A549 (cell line): Measurements from ENCODE around the gene IMPA2. TPM values are rescaled to one million over a fixed set of nuclear protein-coding genes. Genes with fewer than 3 reads are reported as not detected.

Source experiments
- ATAC-seq, 2 experiments: fragments of 200-7000 bp in 1 of 2; fragments of >200 bp in 1 of 2; cut with Nextera tagmentation in 1 of 2; cut with Tn5 transposase in 1 of 2; 3 replicates each; pipeline versions ENCODE4 v1.8.0 to v1.9.1; 2018 to 2020; ENCODE audit warnings: mild to moderate bottlenecking in 1 of 2, moderate library complexity in 1 of 2
- CTCF ChIA-PET: fragments of 300-600 bp; sonication (Branson Sonifier 250); formaldehyde crosslinking; extraction: SDS; loops from one replicate; lab custom pipeline; 2021; ENCODE audit warnings: antibody characterized with exemption, inconsistent platforms; lab: Yijun Ruan, JAX
- POLR2A ChIA-PET: fragments of 350-600 bp; formaldehyde crosslinking; extraction: SDS; loops from one replicate; lab custom pipeline; 2021; ENCODE audit warnings: antibody characterized with exemption, inconsistent platforms; lab: Yijun Ruan, JAX
- DNase-seq, 2 experiments: peaks; one replicate each; pipeline versions ENCODE4 v3.0.0 to v3.0.0-alpha.2; 2011 to 2016; ENCODE audit warnings: low read depth in 1 of 2, low spot score in 1 of 2
- FAIRE-seq: peaks from 2 replicates; lab custom pipeline; 2011; peaks lifted over from hg19 to GRCh38; lab: Jason Lieb, UNC
- H3K27ac ChIP-seq, 2 experiments: fragments of >200 bp; sonication (Bioruptor Twin); formaldehyde crosslinking; 3 replicates each; pipeline ENCODE4 v1.5.1; 2016 to 2017
- H3K4me1 ChIP-seq: fragments of >200 bp; sonication (Bioruptor Twin); formaldehyde crosslinking; 3 replicates; pipeline ENCODE4 v1.6.1; 2016
- H3K4me2 ChIP-seq: fragments of >200 bp; sonication (Bioruptor Twin); formaldehyde crosslinking; 3 replicates; pipeline ENCODE4 v1.6.1; 2016
- H3K4me3 ChIP-seq: fragments of >200 bp; sonication (Bioruptor Twin); formaldehyde crosslinking; 3 replicates; pipeline ENCODE4 v1.5.1; 2016
- H3K9me3 ChIP-seq: fragments of >200 bp; sonication (Bioruptor Twin); formaldehyde crosslinking; 3 replicates; pipeline ENCODE4 v1.6.1; 2016
- ATOH8 ChIP-seq: fragments of 250-450 bp; sonication (Bioruptor Pico); IDR thresholded peaks from 2 replicates; pipeline ENCODE4 v1.5.0; 2020; ENCODE audit warnings: low read depth, mild to moderate bottlenecking, moderate library complexity
- BCL3 ChIP-seq: fragments of >200 bp; sonication (Bioruptor Twin); formaldehyde crosslinking; IDR thresholded peaks from 3 replicates; pipeline ENCODE4 v1.6.1; 2016
- CBX2 ChIP-seq: fragments of 200-600 bp; sonication (generic); IDR thresholded peaks from 2 replicates; pipeline ENCODE4 v1.6.1; 2016; ENCODE audit warnings: low read depth, mild to moderate bottlenecking, borderline replicate concordance
- CEBPB ChIP-seq, 2 experiments: fragments of >200 bp in 1 of 2; sonication (Bioruptor Twin) in 1 of 2; formaldehyde crosslinking in 1 of 2; IDR thresholded peaks; 2 replicates each; pipeline ENCODE4 v1.6.1; 2012 to 2016
- EHMT2 ChIP-seq: fragments of 200-600 bp; sonication (generic); IDR thresholded peaks from 2 replicates; pipeline ENCODE4 v1.6.1; 2016; ENCODE audit warnings: antibody characterized with exemption, low read depth, mild to moderate bottlenecking, moderate library complexity
- EP300 ChIP-seq, 2 experiments: fragments of >200 bp; sonication (Bioruptor Twin); formaldehyde crosslinking; IDR thresholded peaks; 2 replicates in 1 of 2; 3 replicates in 1 of 2; pipeline ENCODE4 v1.6.1; 2016 to 2017
- FOSB ChIP-seq: fragments of 250-450 bp; sonication (Bioruptor Pico); IDR thresholded peaks from 2 replicates; pipeline ENCODE4 v1.5.0; 2020; ENCODE audit warnings: mild to moderate bottlenecking, moderate library complexity
- FOXS1 ChIP-seq: fragments of 250-450 bp; sonication (Bioruptor Pico); IDR thresholded peaks from 2 replicates; pipeline ENCODE4 v1.5.0; 2020; ENCODE audit warnings: mild to moderate bottlenecking, moderate library complexity
- GATA3 ChIP-seq: IDR thresholded peaks from 2 replicates; pipeline ENCODE4 v1.6.1; 2012; ENCODE audit warnings: borderline replicate concordance
- HDAC2 ChIP-seq: fragments of 200-600 bp; sonication (generic); IDR thresholded peaks from 2 replicates; pipeline ENCODE4 v1.6.1; 2016
- HES2 ChIP-seq: fragments of >200 bp; sonication (Bioruptor Twin); formaldehyde crosslinking; IDR thresholded peaks from 2 replicates; pipeline ENCODE4 v1.6.1; 2016
- HOXA7 ChIP-seq: fragments of 250-450 bp; sonication (Bioruptor Pico); IDR thresholded peaks from 2 replicates; pipeline ENCODE4 v1.5.0; 2020; ENCODE audit warnings: mild to moderate bottlenecking, moderate library complexity
- HOXB13 ChIP-seq: fragments of 250-450 bp; sonication (Bioruptor Pico); IDR thresholded peaks from 2 replicates; pipeline ENCODE4 v1.5.0; 2020; ENCODE audit warnings: low read depth, mild to moderate bottlenecking, moderate library complexity
- JUN ChIP-seq, 2 experiments: fragments of >200 bp; sonication (Bioruptor Twin); formaldehyde crosslinking; IDR thresholded peaks; 2 replicates in 1 of 2; 3 replicates in 1 of 2; pipeline ENCODE4 v1.6.1; 2016 to 2017
- JUNB ChIP-seq: fragments of >200 bp; sonication (Bioruptor Twin); formaldehyde crosslinking; IDR thresholded peaks from 2 replicates; pipeline ENCODE4 v1.6.1; 2016
- KDM5A ChIP-seq: fragments of 200-600 bp; sonication (generic); IDR thresholded peaks from 2 replicates; pipeline ENCODE4 v1.6.1; 2016; ENCODE audit warnings: antibody characterized with exemption, mild to moderate bottlenecking
- MAFK ChIP-seq: fragments of 450-650 bp; IDR thresholded peaks from 2 replicates; pipeline ENCODE4 v1.6.1; 2014; ENCODE audit not compliant: partially characterized antibody
- MAX ChIP-seq: IDR thresholded peaks from 2 replicates; pipeline ENCODE4 v1.6.1; 2012
- MYC ChIP-seq: IDR thresholded peaks from 2 replicates; pipeline ENCODE4 v1.6.1; 2012; ENCODE audit warnings: mild to moderate bottlenecking, inconsistent platforms, low read length, improper control_type of control experiment, borderline replicate concordance
- NFE2L2 ChIP-seq: fragments of 150-350 bp; conservative IDR thresholded peaks from 2 replicates; pipeline ENCODE4 v1.6.1; 2014; ENCODE audit warnings: low read length
- PHF8 ChIP-seq: fragments of 200-600 bp; sonication (generic); IDR thresholded peaks from 2 replicates; pipeline ENCODE4 v1.6.1; 2016; ENCODE audit warnings: low read depth, mild to moderate bottlenecking, antibody characterized with exemption, moderate library complexity, borderline replicate concordance
- RCOR1 ChIP-seq: fragments of 150-350 bp; IDR thresholded peaks from 2 replicates; pipeline ENCODE4 v1.6.1; 2014; ENCODE audit warnings: antibody characterized with exemption, low read length, low read depth
- RNF2 ChIP-seq: fragments of 200-600 bp; sonication (generic); IDR thresholded peaks from 2 replicates; pipeline ENCODE4 v1.6.1; 2016; ENCODE audit warnings: low read depth, mild to moderate bottlenecking, antibody characterized with exemption, moderate library complexity, borderline replicate concordance
- SMC3 ChIP-seq: fragments of >200 bp; sonication (Bioruptor Twin); formaldehyde crosslinking; IDR thresholded peaks from 3 replicates; pipeline ENCODE4 v1.6.1; 2018; ENCODE audit warnings: inconsistent platforms
- USF2 ChIP-seq: fragments of 450-650 bp; IDR thresholded peaks from 2 replicates; pipeline ENCODE4 v1.6.1; 2014; ENCODE audit warnings: antibody characterized with exemption
- ZC3H11A ChIP-seq: fragments of 450-650 bp; IDR thresholded peaks from 2 replicates; pipeline ENCODE4 v1.6.1; 2014; ENCODE audit warnings: antibody characterized with exemption, mild to moderate bottlenecking
- ZNF302 ChIP-seq: fragments of 250-450 bp; sonication (Bioruptor Pico); IDR thresholded peaks from 2 replicates; pipeline ENCODE4 v1.9.0; 2021; ENCODE audit warnings: inconsistent platforms, mild to moderate bottlenecking, moderate library complexity
- WGBS: methylation state at CpG from one replicate; pipeline ENCODE4 v1.1.6; 2017; ENCODE audit errors: missing lambda C conversion rate; 5-methylcytosine and 5-hydroxymethylcytosine counted together
- polyA plus RNA-seq, 4 experiments: library from polyadenylated mRNA; depleted of rRNA in 3 of 4; stranded (reverse); fragments of >200 nt; fragmentation: RNase III in 1 of 4; extraction: RNeasy Plus Mini Kit Qiagen cat#74134 plus additional on column Dnase treatment in 1 of 4; gene quantifications; 2 replicates in 3 of 4; 3 replicates in 1 of 4; pipeline ENCODE4 v1.2.3, GENCODE V29; 2011 to 2017

IMPA2 gene
- polyA plus RNA-seq, 2 of the 4 experiments (the other 2 are of a cell fraction): 35.1 to 65.3 TPM

GRCh38 chr18:11951390-11951851 is 29.9 kb upstream of the IMPA2 start:
- Histone ChIP-seq H3K4me1 (peaks cover 32% of the 10 kb centered on the region), H3K4me2 (no peak overlapping the region), H3K4me3 (no peak overlapping the region), H3K9me3 (peaks cover 7% of the 10 kb centered on the region), H3K27ac (peak overlapping the region in 1 of 2 experiments; percentile 49; a peak in 4 of 6 replicates)
- WGBS: 81% methylated on average over 5 of the region's 9 CpGs
- no peak for DNase-seq
- CTCF ChIA-PET: interaction anchor here (0.7 to 21.3 kb wide), 3 partner anchors 10 to 43 kb away, joined by 3 to 435 read pairs (median 3); no protein-coding TSS in a partner anchor
- TF ChIP-seq FOSB (CRISPR knock-in tag) (no peak), GATA3 (no peak), NFE2L2 (no peak), CEBPB (IDR thresholded peaks at IDR 0.05) (no peak), CBX2 (no peak), EHMT2 (no peak), BCL3 (no peak), USF2 (no peak), HDAC2 (no peak), ZNF302 (no peak)
- POLR2A ChIA-PET: no interaction called here
- FAIRE-seq: no peak
- no peak for ATAC-seq

- 90% methylated on average over 5 of the region's 5 CpGs for WGBS
- TF ChIP-seq EP300 (IDR thresholded peaks at IDR 0.05) (no peak), HOXB13 (CRISPR knock-in tag) (no peak), GATA3 (no peak), HES2 (no peak), PHF8 (no peak), ATOH8 (no peak), RNF2 (no peak), MAX (no peak), MAFK (no peak), JUNB (no peak), SMC3 (no peak), FOXS1 (no peak), MYC (no peak), KDM5A (no peak), JUN (IDR thresholded peaks at IDR 0.05) (no peak), FOSB (CRISPR knock-in tag) (no peak), RCOR1 (no peak), ZC3H11A (no peak), HOXA7 (CRISPR knock-in tag) (no peak)
- ATAC-seq (no peak), DNase-seq (no peak), FAIRE-seq (no peak)
- peak overlapping the region in 1 of 2 experiments; percentile 30; a peak in 2 of 6 replicates for H3K27ac ChIP-seq
- H3K4me3 ChIP-seq: no peak overlapping the region
- CTCF ChIA-PET: interaction anchor here (0.6 to 3.2 kb wide), 4 partner anchors 16 to 265 kb away, joined by 3 to 14 read pairs (median 7); no protein-coding TSS in a partner anchor
- peaks cover 20% of the 10 kb centered on the region for H3K9me3 ChIP-seq
- H3K4me1 ChIP-seq: peaks cover 23% of the 10 kb centered on the region
- POLR2A ChIA-PET: no interaction called here
- H3K4me2 ChIP-seq: no peak overlapping the region
Measured at GRCh38 chr18:11953113-11953512, 28.2 kb upstream of the IMPA2 start.
